Calu3 (cell line): ENCODE measurements around the gene CR2. TPM values are rescaled to one million over a fixed set of nuclear protein-coding genes. Genes with fewer than 3 reads are reported as not detected.
"Not testable (repeated sequence)": the region's sequence is repeated elsewhere in the genome, so short reads cannot be mapped to it uniquely, and the experiment has no call there.

ENCODE experiments used
- BruUV-seq: library from RNA; stranded (reverse); fragments of 400-500 nt; replicated peaks from 2 replicates; lab custom pipeline; 2021; lab: Mats Ljungman, UMichigan
- CTCF ChIA-PET: fragments of 300-600 bp; sonication (Branson Sonifier 250); formaldehyde crosslinking; loops from one replicate; lab custom pipeline; 2022; ENCODE audit warnings: antibody characterized with exemption; lab: Charles Lee
- DNase-seq: peaks from one replicate; pipeline ENCODE4 v3.0.0; 2022
- H3K27ac Mint-ChIP-seq: one replicate; pipeline ENCODE4 v1.8.0; 2022; ENCODE audit warnings: mixed read lengths; ENCODE audit not compliant: unreplicated experiment
- H3K27me3 Mint-ChIP-seq: one replicate; pipeline ENCODE4 v1.8.0; 2022; ENCODE audit warnings: mixed read lengths; ENCODE audit not compliant: unreplicated experiment
- H3K36me3 Mint-ChIP-seq: one replicate; pipeline ENCODE4 v1.8.0; 2022; ENCODE audit warnings: mild to moderate bottlenecking, moderate library complexity, mixed read lengths; ENCODE audit not compliant: insufficient read depth, unreplicated experiment
- H3K4me1 Mint-ChIP-seq: one replicate; pipeline ENCODE4 v1.8.0; 2022; ENCODE audit warnings: mild to moderate bottlenecking, low read depth, mixed read lengths; ENCODE audit not compliant: unreplicated experiment
- H3K4me3 Mint-ChIP-seq: one replicate; pipeline ENCODE4 v1.8.0; 2022; ENCODE audit warnings: mild to moderate bottlenecking, low read depth, moderate library complexity, mixed read lengths; ENCODE audit not compliant: unreplicated experiment
- H3K9me3 Mint-ChIP-seq: one replicate; pipeline ENCODE4 v1.8.0; 2022; ENCODE audit warnings: low read depth, mixed read lengths; ENCODE audit not compliant: unreplicated experiment
- CTCF ChIP-seq: fragments of 200-600 bp; IDR thresholded peaks from one replicate; pipeline ENCODE4 v1.8.0; 2022; ENCODE audit warnings: antibody characterized with exemption; ENCODE audit not compliant: unreplicated experiment
- intact Hi-C: fragments of 100-400 bp; cut with micrococcal nuclease; formaldehyde crosslinking; loops from one replicate; pipeline ENCODE4 v1.10.0; 2022; ENCODE audit not compliant: unreplicated experiment
- total RNA-seq: library from RNA; stranded (reverse); gene quantifications from 2 replicates; pipeline ENCODE4 v1.2.3, GENCODE V29; 2022

CR2 gene
- total RNA-seq, 1 experiment from 2014 or later = 0.83 TPM

GRCh38 chr1:207514890-207515289 lies 60.8 kb downstream of the CR2 start:
- Mint-ChIP-seq H3K4me3 (no peak overlapping the region), H3K27me3 (peaks cover 30% of the 10 kb centered on the region), H3K27ac (no peak overlapping the region), H3K9me3 (no peaks in the 10 kb centered on the region), H3K4me1 (no peaks in the 10 kb centered on the region), H3K36me3 (no peaks in the 10 kb centered on the region)
- BruUV-seq = no TSS peak
- DNase-seq = no peak
- intact Hi-C loops = no loop called here
- CTCF ChIA-PET = interaction anchor here (0.7 kb wide), 1 partner anchor 780 kb away, joined by 4 read pairs; no protein-coding TSS in a partner anchor
- TF ChIP-seq CTCF = no peak

GRCh38 chr1:207516729-207517128 lies 62.6 kb downstream of the CR2 start:
- no peak overlapping the region for H3K27ac Mint-ChIP-seq
- intact Hi-C loops = no loop called here
- H3K36me3 Mint-ChIP-seq = no peaks in the 10 kb centered on the region
- DNase-seq = no peak
- no peaks in the 10 kb centered on the region for H3K9me3 Mint-ChIP-seq
- no peak overlapping the region for H3K4me3 Mint-ChIP-seq
- H3K4me1 Mint-ChIP-seq = no peaks in the 10 kb centered on the region
- TF ChIP-seq CTCF = no peak
- CTCF ChIA-PET = no interaction called here
- H3K27me3 Mint-ChIP-seq = peaks cover 30% of the 10 kb centered on the region
- BruUV-seq = no TSS peak

GRCh38 chr1:207518608-207519236 lies 64.6 kb downstream of the CR2 start:
- no peak for TF ChIP-seq CTCF

GRCh38 chr1:207519505-207520399 lies 65.6 kb downstream of the CR2 start:
- H3K9me3 Mint-ChIP-seq = no peaks in the 10 kb centered on the region
- peaks cover 28% of the 10 kb centered on the region for H3K27me3 Mint-ChIP-seq
- no peaks in the 10 kb centered on the region for H3K4me1 Mint-ChIP-seq
- no peak for TF ChIP-seq CTCF
- intact Hi-C loops = no loop called here
- H3K36me3 Mint-ChIP-seq = no peaks in the 10 kb centered on the region
- no peak for DNase-seq
- no peak overlapping the region for H3K27ac Mint-ChIP-seq
- CTCF ChIA-PET = interaction anchor here (0.6 kb wide), 1 partner anchor 93 kb away, joined by 3 read pairs; no protein-coding TSS in a partner anchor
- no TSS peak for BruUV-seq
- H3K4me3 Mint-ChIP-seq = no peak overlapping the region

More at GRCh38 chr1:207518608-207519236, 64.6 kb downstream of the CR2 start:
- Mint-ChIP-seq H3K4me1 (no peaks in the 10 kb centered on the region), H3K27me3 (peaks cover 23% of the 10 kb centered on the region), H3K27ac (no peak overlapping the region), H3K4me3 (no peak overlapping the region), H3K9me3 (no peaks in the 10 kb centered on the region), H3K36me3 (no peaks in the 10 kb centered on the region)
- intact Hi-C loops = no loop called here
- DNase-seq = no peak
- BruUV-seq = no TSS peak
- CTCF ChIA-PET = no interaction called here

- H3K4me1 Mint-ChIP-seq, H3K9me3 Mint-ChIP-seq, DNase-seq, intact Hi-C loops, H3K4me3 Mint-ChIP-seq, H3K36me3 Mint-ChIP-seq, BruUV-seq, H3K27ac Mint-ChIP-seq: not testable (repeated sequence)
- H3K27me3 Mint-ChIP-seq = peaks cover 37% of the 10 kb centered on the region
- CTCF ChIA-PET = interaction anchor here (0.6 to 0.7 kb wide), 2 partner anchors 94 to 444 kb away, joined by 3 to 6 read pairs; no protein-coding TSS in a partner anchor
Observed at GRCh38 chr1:207520400-207521345, 66.5 kb downstream of the CR2 start.

GRCh38 chr1:207525239-207525638 lies 71.1 kb downstream of the CR2 start:
- H3K4me3 Mint-ChIP-seq, H3K27ac Mint-ChIP-seq, H3K4me1 Mint-ChIP-seq, H3K36me3 Mint-ChIP-seq, H3K9me3 Mint-ChIP-seq, CTCF ChIA-PET, DNase-seq, BruUV-seq, intact Hi-C loops: not testable (repeated sequence)
- H3K27me3 Mint-ChIP-seq = peaks cover 31% of the 10 kb centered on the region
